Heart left ventricle (tissue), 16 donors: ENCODE results near the gene TNFSF15. TPM values are rescaled to one million over a fixed set of nuclear protein-coding genes. Genes with fewer than 3 reads are reported as not detected.

Source experiments
- ATAC-seq, 4 donors: fragments of 200-7000 bp; cut with Tn5 transposase; one replicate each; pipeline ENCODE4 v1.9.1; 2020 to 2022; ENCODE audit warnings: moderate library complexity in 4 of 4, mild to moderate bottlenecking in 3 of 4, moderate number of reproducible peaks in 1 of 4
- DNase-seq, 5 donors: peaks; one replicate each; pipeline ENCODE4 v3.0.0-alpha.2; 2020
- H3K27ac ChIP-seq, 12 donors: fragments of 200-600 bp; sonication (generic) in 4 of 12; one replicate each; pipeline versions ENCODE4 v1.5.0 to v1.8.0; 2016 to 2022; ENCODE audit warnings: mild to moderate bottlenecking in 2 of 12
- H3K27me3 ChIP-seq, 9 donors: fragments of 200-600 bp; sonication (generic) in 2 of 9; one replicate each; pipeline versions ENCODE4 v1.5.1 to v1.8.0; 2016 to 2022; ENCODE audit warnings: mild to moderate bottlenecking in 3 of 9
- H3K36me3 ChIP-seq, 9 donors: fragments of 200-600 bp; sonication (generic) in 2 of 9; one replicate each; pipeline versions ENCODE4 v1.5.0 to v1.8.0; 2018 to 2022; ENCODE audit warnings: mild to moderate bottlenecking in 2 of 9
- H3K4me1 ChIP-seq, 12 donors: fragments of 200-600 bp; sonication (generic) in 4 of 12; one replicate each; pipeline versions ENCODE4 v1.5.0 to v1.8.0; 2016 to 2022; ENCODE audit warnings: mild to moderate bottlenecking in 3 of 12
- H3K4me3 ChIP-seq, 12 donors: fragments of 200-600 bp; sonication (generic) in 4 of 12; one replicate each; pipeline versions ENCODE4 v1.5.0 to v1.8.0; 2017 to 2022; ENCODE audit warnings: mild to moderate bottlenecking in 9 of 12, moderate library complexity in 4 of 12
- H3K9me3 ChIP-seq, 12 donors: fragments of 200-600 bp; sonication (generic) in 4 of 12; one replicate each; pipeline versions ENCODE4 v1.5.0 to v1.8.0; 2016 to 2022; ENCODE audit warnings: mild to moderate bottlenecking in 1 of 12
- CTCF ChIP-seq, 12 donors: fragments of 200-600 bp; sonication (generic) in 4 of 12; IDR thresholded peaks; one replicate each; pipeline versions ENCODE4 v1.5.0 to v1.8.0; 2018 to 2022; ENCODE audit warnings: antibody characterized with exemption in 12 of 12, mild to moderate bottlenecking in 5 of 12
- POLR2A ChIP-seq, 2 donors: fragments of 450-650 bp; IDR thresholded peaks; one replicate each; pipeline ENCODE4 v1.6.1; 2017; ENCODE audit warnings: antibody characterized with exemption in 2 of 2, mild to moderate bottlenecking in 2 of 2, moderate library complexity in 2 of 2
- WGBS, 4 donors: extraction: QIAGEN DNeasy Blood & Tissue Kit in 2 of 4; methylation state at CpG; one replicate each; pipeline versions ENCODE4 v1.1.5 to v1.1.7; 2013 to 2018; 5-methylcytosine and 5-hydroxymethylcytosine counted together
- intact Hi-C, 10 donors: fragments of 100-400 bp; cut with DNase I; formaldehyde crosslinking; loops; one replicate each; pipeline versions ENCODE4 v1.11.1 to v1.14.2; 2022
- polyA plus RNA-seq, 2 donors: library from polyadenylated mRNA; stranded (reverse); fragments of 200-250 nt; gene quantifications; one replicate each; pipeline ENCODE4 v1.2.3, GENCODE V29; 2013
- total RNA-seq, 9 donors: library from RNA; depleted of rRNA in 2 of 9; stranded (reverse); fragments of >200 nt in 2 of 9; fragmentation: NEBNext Ultra II Directional in 3 of 9; extraction: Animal tissue kit (Norgen Biotek cat#: 25700) in 3 of 9; gene quantifications; one replicate each; pipeline versions ENCODE4 v1.1.0 to v1.2.4, GENCODE V29; 2016 to 2023
- donor health status: ischemic (EF 13 %, LVEDD 7.1; RV severe dilation, severe dysfunction).
- donor health status: healthy with polysubstance abuse.
- donor health status: DM: no; HTN: yes; CAD: no.
- donor health status: DM: no; HTN: no; CAD: no.
- donor health status: ischemic (EF 25% LVEDD 6.9; RV normal size, moderate dysfunction).
- donor health status: ischemic (EF 25% LVEDD 5.7; RV mildly dilated, moderate dysfunction).
- donor health status: healthy.
- donor health status: DM: yes; HTN: yes; CAD: no.
- donor health status: ischemic (EF 35%, LVEDD 5.7; RV mildly dilated, moderate dysfunction).
- donor health status: nonischemic (EF 11% LVEDD 7.7; RV severe dilation, severe dysfunction).
- donor health status: DM: yes; HTN: yes; CAD: no.
- donor health status: PGD.
- donor health status: ischemic (EF 29% LVEDD 5.4; RV normal size, mild dysfunction).
- donor health status: nonischemic (EF 23%, LVEDD 6.1; RV moderate dilation, normal function).

The TNFSF15 gene
- total and polyA plus RNA-seq, 11 donors = 0.03 to 1.4 (median 0.16) TPM; not detected in 5

- Histone ChIP-seq H3K27me3 (no peaks in the 10 kb centered on the region), H3K27ac (peak overlapping the region in 1 of 12 donors; percentile 66), H3K4me1 (peaks cover 0 to 6% (median 0%) of the 10 kb centered on the region in 12 donors), H3K36me3 (no peaks in the 10 kb centered on the region), H3K4me3 (no peak overlapping the region), H3K9me3 (no peaks in the 10 kb centered on the region)
- no peak for ATAC-seq
- intact Hi-C loops = no loop called here
- 84 to 91% (median 90%) methylated on average over 8 of the region's 8 CpGs for WGBS, 4 donors
- no peak for DNase-seq
- TF ChIP-seq POLR2A (IDR thresholded peaks at IDR 0.05) (no peak), CTCF (IDR thresholded peaks at IDR 0.05) (no peak)
Observed at GRCh38 chr9:114820776-114821501, 15.1 kb upstream of the TNFSF15 start.

GRCh38 chr9:114818178-114818577 is 12.3 kb upstream of the TNFSF15 start:
- DNase-seq (no peak), ATAC-seq (no peak)
- no peak overlapping the region for H3K4me3 ChIP-seq
- TF ChIP-seq CTCF (IDR thresholded peaks at IDR 0.05) (no peak), POLR2A (IDR thresholded peaks at IDR 0.05) (no peak)
- peak overlapping the region in 1 of 12 donors; percentile 70 for H3K27ac ChIP-seq
- no peaks in the 10 kb centered on the region for H3K9me3 ChIP-seq
- intact Hi-C loops = no loop called here
- 65 to 85% (median 79%) methylated on average over 1 of the region's 1 CpG for WGBS, 4 donors
- peaks cover 0 to 6% (median 0%) of the 10 kb centered on the region in 12 donors for H3K4me1 ChIP-seq
- H3K27me3 ChIP-seq = no peaks in the 10 kb centered on the region
- no peaks in the 10 kb centered on the region for H3K36me3 ChIP-seq

- Histone ChIP-seq H3K4me3 (no peak overlapping the region), H3K4me1 (no peaks in the 10 kb centered on the region), H3K27ac (no peak overlapping the region), H3K36me3 (no peaks in the 10 kb centered on the region), H3K27me3 (no peaks in the 10 kb centered on the region), H3K9me3 (no peaks in the 10 kb centered on the region)
- WGBS, 4 donors = 82 to 87% (median 83%) methylated on average over 5 of the region's 5 CpGs
- DNase-seq (no peak), ATAC-seq (no peak)
- intact Hi-C loops = no loop called here
- no peak for TF ChIP-seq POLR2A (IDR thresholded peaks at IDR 0.05)
- no peak for TF ChIP-seq CTCF (IDR thresholded peaks at IDR 0.05)
Observed at GRCh38 chr9:114813717-114814418, 8.0 kb upstream of the TNFSF15 start.

GRCh38 chr9:114811966-114812636 is 6.3 kb upstream of the TNFSF15 start:
- 84 to 87% (median 86%) methylated on average over 5 of the region's 5 CpGs for WGBS, 4 donors
- intact Hi-C loops = no loop called here
- no peak for ATAC-seq

More at GRCh38 chr9:114811966-114812636, 6.3 kb upstream of the TNFSF15 start:
- no peak for TF ChIP-seq CTCF (IDR thresholded peaks at IDR 0.05)
- TF ChIP-seq POLR2A (IDR thresholded peaks at IDR 0.05) = no peak
- Histone ChIP-seq H3K4me3 (no peak overlapping the region), H3K9me3 (no peaks in the 10 kb centered on the region), H3K27ac (no peak overlapping the region), H3K4me1 (peaks cover 0 to under 1% (median 0%) of the 10 kb centered on the region in 12 donors), H3K36me3 (no peaks in the 10 kb centered on the region), H3K27me3 (no peaks in the 10 kb centered on the region)
- DNase-seq = no peak
